Measurements from ENCODE around the gene PSMA6.

DNA sequence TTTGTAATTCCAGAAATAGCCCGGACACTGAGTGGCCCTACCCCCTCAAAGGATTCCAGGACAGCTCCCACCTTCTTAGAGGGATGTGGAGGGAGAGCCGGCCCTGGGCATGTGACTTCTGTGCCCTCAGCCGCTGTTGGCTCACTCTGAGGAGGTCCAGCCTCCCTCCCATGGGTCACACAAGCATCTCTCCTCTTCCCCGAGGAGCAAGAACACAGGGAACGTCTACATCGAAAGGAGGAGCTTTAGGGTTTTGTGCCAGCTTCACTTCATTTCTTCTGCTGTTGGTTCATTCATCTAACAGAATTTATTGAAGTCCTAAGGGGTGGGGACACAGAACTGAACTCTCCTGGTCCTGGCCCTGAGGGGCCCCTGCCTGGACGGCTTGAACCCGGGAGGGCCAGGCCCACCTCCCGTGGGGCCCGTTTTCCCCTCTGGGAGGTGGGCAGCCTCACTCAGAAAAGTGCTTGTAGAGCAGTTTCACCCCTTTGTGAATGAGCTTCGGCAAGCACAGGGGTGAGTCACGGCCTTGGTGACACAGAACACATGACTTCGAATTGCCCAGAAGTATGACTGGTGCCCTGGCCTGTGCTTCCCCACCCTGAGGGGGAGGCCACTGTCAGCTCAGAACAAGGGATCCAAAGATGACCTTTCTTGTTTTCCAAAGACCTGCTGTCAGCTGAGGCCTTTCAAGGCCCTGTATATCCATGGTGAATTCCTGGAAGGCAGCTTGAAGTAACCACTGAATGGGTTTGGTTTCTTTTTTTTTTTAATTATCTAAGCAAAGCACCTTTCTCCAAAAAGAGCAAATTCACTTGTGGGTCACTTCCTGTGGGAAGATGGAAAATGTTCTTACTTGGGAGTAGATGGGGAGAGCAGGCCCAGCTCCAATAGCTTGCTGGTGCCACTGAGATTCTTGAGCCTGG, 73.2 kb downstream of the PSMA6 start:
- TF ChIP-seq POLR2AphosphoS5 (IDR thresholded peaks at IDR 0.05) (peak; percentile 76 to 79), POLR2A (IDR thresholded peaks at IDR 0.05; ENCODE audit: low read depth) (no peak), EP300 (IDR thresholded peaks at IDR 0.05) (no peak)

All from esophagus muscularis mucosa (tissue), 3 donors.